HG03354 (cell line): Measurements from ENCODE around the gene SLC7A11.
A peak's percentile ranks its signal among the peaks of the same experiment; 100 is the strongest.
"Not testable (repeated sequence)": the region's sequence is repeated elsewhere in the genome, so short reads cannot be mapped to it uniquely, and the experiment has no call there.

Source experiments
- ATAC-seq: cut with Tn5 transposase; IDR thresholded peaks from one replicate; pipeline ENCODE4 v1.9.1; 2021; ENCODE audit warnings: mild to moderate bottlenecking; ENCODE audit not compliant: unreplicated experiment, poor library complexity, severe bottlenecking

The SLC7A11 gene

GRCh38 chr4:138247643-138248042 is 5.5 kb upstream of the SLC7A11 start:
- ATAC-seq, result no peak

- no peak for ATAC-seq
Measured at GRCh38 chr4:138243369-138243768, 1.2 kb upstream of the SLC7A11 start.

DNA sequence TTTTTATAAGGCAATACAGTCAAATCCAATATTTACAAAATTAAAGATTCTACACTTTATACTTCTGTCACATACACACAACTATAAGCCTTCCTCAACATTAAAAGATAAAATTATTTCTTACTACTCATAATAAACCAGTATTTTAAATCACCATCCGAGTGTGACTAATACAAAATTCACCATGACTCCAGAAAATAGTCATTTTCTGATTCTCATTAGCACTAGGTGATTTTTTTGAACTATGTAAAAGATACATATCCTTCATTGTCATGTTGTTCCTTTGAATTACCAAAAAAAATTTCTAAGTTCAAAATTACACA is 646 bp upstream of the SLC7A11 start:
- no peak for ATAC-seq

- peak; percentile 1 for ATAC-seq
Measured at GRCh38 chr4:138241281-138242075, 671 bp downstream of the SLC7A11 start.

DNA sequence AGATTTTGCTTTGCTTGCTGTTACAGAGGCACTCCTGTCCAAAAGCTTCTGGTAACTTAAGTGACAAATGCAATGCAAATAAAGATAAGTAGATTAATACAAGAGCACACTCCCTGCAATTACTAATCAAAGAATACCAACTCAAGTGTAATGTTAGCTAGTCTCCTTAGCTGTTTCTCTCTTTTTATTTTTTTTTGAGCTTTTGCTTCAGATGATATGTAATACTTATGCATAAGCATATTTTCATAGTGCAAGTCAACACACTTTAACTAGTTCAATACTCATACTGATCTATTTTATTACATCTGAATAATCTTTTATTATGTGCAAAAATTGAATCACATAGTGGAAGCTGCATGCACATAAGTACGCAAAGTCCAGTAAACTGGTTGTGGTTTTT is 2.7 kb downstream of the SLC7A11 start:
- ATAC-seq, result no peak

DNA sequence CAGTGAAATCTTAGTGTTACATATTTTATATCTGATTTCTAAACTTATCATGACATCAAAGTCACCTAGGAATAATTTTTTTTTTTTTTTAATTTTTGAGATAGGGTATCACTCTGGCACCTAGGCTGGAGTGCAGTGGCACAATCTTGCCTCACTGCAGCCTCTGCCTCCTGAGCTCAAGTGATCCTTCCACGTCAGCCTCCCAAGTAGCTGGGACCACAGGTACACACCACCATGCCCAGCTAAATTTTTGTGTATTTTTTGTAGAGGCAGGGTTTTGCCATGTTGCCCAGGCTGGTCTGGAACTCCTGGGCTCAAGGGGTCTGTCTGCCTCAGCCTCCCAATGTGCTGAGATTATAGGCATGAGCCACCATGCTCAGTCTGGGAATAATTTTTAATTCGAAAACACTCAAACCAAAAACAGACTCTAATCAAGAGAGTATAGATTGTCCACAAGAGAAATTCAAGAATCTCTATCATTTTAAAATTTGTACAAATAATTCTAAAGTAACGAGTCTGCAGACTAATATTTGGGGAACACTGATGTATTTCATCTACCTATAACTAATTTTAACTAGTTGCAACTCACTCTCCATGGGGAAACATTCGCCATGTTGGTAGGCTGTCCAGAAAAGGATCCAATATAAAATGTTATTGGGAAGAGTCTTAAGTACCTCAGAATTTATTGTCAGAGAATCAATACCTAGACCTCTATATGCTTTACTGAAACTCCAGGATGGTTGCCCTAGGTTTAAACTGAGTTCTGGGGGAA is 3.4 kb downstream of the SLC7A11 start:
- no peak for ATAC-seq

GRCh38 chr4:138237132-138237531 is 5.0 kb downstream of the SLC7A11 start:
- not testable (repeated sequence) for ATAC-seq

- ATAC-seq, result no peak
Measured at GRCh38 chr4:138236037-138236436, 6.1 kb downstream of the SLC7A11 start.

- ATAC-seq, result peak; percentile 71
Measured at GRCh38 chr4:138235419-138235952, 6.7 kb downstream of the SLC7A11 start.

GRCh38 chr4:138234248-138234647 is 7.9 kb downstream of the SLC7A11 start:
- no peak for ATAC-seq

- no peak for ATAC-seq
Measured at GRCh38 chr4:138233313-138234034, 8.7 kb downstream of the SLC7A11 start.

- no peak for ATAC-seq
Measured at GRCh38 chr4:138232364-138232763, 9.8 kb downstream of the SLC7A11 start.

GRCh38 chr4:138230048-138230447 is 12.1 kb downstream of the SLC7A11 start:
- ATAC-seq, result no peak

GRCh38 chr4:138229160-138229559 is 13.0 kb downstream of the SLC7A11 start:
- no peak for ATAC-seq

GRCh38 chr4:138226351-138226750 is 15.8 kb downstream of the SLC7A11 start:
- no peak for ATAC-seq

DNA sequence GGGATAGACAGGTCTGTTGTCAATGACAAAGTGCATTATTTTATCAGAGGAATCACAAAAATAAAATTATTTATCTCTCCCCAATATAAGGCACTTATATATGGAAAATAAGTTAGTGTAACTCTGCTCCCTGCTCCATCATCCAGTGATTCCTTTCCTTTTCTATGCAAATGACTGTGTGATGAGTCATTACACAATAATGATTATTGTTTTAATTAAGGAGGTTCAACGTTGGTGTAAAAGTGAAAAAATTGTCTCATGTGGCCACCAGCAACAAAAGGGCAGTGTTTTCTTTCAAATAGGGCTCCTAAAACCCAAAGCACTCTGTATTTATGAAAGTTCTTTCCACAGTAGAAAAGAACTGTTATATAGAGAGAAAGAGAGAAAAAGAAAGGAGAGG is 16.7 kb downstream of the SLC7A11 start:
- no peak for ATAC-seq

GRCh38 chr4:138224614-138225013 is 17.5 kb downstream of the SLC7A11 start:
- no peak for ATAC-seq

GRCh38 chr4:138223231-138223910 is 18.8 kb downstream of the SLC7A11 start:
- ATAC-seq, result peak; percentile 78

- no peak for ATAC-seq
Measured at GRCh38 chr4:138222046-138222445, 20.1 kb downstream of the SLC7A11 start.

DNA sequence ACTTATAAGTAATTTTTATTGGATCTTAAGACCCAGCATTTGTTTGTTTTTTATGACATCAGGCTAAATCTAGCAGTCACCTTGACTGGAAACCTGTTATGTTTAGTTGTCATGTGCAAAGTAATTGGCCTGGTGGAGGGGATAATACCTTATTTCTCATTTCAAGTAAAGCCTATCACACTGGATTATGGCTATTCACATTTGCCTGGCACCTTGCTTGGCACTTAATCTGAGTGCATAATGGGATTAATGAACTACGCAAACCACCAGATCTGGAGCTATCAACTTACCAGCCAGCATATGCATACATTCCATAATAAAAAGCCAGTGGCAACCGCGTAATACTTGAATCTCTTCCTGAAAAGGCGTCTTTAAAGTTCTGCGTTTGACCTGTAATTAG is 23.2 kb downstream of the SLC7A11 start:
- ATAC-seq, result no peak
